Sigmoid colon (tissue), 4 donors: Measurements from ENCODE around the gene MTTP.

Experiments used
- CTCF ChIP-seq, 4 experiments: fragments of 450-650 bp in 3 of 4; fragments of 200-600 bp in 1 of 4; IDR thresholded peaks; one replicate each; pipeline ENCODE4 v1.5.1; 2016 to 2019; ENCODE audit warnings: antibody characterized with exemption in 4 of 4, mild to moderate bottlenecking in 3 of 4, moderate library complexity in 2 of 4
- EP300 ChIP-seq, 4 donors: sonication (generic); formaldehyde crosslinking; IDR thresholded peaks; one replicate each; pipeline ENCODE4 v1.6.1; 2017; ENCODE audit warnings: antibody characterized with exemption in 4 of 4

GRCh38 chr4:99668472-99668871 lies 93.8 kb downstream of the MTTP start:
- TF ChIP-seq CTCF (IDR thresholded peaks at IDR 0.05) (no peak), EP300 (IDR thresholded peaks at IDR 0.05) (no peak)
